Measurements from ENCODE around the gene CDC123. TPM values are rescaled to one million over a fixed set of nuclear protein-coding genes. Genes with fewer than 3 reads are reported as not detected.

CDC123 gene, protein sequence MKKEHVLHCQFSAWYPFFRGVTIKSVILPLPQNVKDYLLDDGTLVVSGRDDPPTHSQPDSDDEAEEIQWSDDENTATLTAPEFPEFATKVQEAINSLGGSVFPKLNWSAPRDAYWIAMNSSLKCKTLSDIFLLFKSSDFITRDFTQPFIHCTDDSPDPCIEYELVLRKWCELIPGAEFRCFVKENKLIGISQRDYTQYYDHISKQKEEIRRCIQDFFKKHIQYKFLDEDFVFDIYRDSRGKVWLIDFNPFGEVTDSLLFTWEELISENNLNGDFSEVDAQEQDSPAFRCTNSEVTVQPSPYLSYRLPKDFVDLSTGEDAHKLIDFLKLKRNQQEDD
- total RNA-seq (100 to 1,000 TPM; 161 to 162 TPM), polyA plus RNA-seq (97.5 TPM)

DNA sequence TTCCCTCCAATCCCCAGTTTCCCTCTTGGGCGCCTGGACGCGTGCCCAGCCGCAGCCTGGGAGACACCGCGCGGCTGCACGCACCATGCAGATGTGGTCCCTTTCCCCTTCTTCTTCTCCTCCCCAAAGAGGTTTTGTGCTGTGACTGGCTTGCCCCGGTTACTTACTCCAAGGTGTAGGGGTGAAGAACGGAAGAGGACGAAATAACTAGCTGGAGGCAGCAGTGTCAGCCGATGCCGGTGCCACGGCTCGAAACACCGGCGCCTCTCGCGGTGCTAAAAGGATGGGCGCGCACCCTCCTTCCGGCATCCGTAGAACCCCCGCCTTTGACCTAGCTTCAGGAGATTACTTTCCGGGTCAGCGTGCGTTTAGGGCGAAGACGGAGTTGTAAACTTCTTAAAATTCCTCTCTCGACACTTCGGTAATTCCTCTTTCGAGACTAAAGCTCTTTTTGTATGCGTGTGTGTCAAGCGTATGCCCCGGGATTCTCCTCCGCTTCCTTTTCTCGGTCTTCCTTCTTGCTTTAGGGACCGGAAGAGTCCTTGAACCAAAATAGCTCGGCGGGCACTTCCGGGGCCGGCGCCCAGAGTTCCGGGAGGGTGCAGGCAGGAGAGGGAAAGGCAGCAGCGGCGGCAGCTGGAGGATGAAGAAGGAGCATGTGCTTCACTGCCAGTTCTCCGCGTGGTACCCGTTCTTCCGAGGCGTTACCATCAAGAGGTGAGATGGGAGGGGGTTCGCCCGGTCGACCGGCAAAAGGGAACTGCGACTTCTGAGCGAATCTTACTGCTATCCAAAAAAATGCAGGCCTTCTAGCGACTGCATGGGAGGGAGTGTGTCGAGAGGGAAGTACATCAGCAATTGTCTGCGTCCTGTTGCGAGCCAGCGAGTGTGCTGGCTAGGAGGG is at the start of gene CDC123, which contains the start of gene NUDT5:
TSS of gene CDC123 (plus strand) at position 586 of the 904 bp plus-strand sequence. CDS start at position 644, 58 bp downstream.
TSS of gene NUDT5 (minus strand) at position 289 of the 904 bp plus-strand sequence. CDS start 9,600 bp downstream, outside the sequence.
- Histone ChIP-seq H3K27me3 (ENCODE audit: insufficient read depth, low read length, poor library complexity, severe bottlenecking) (no peaks in the 10 kb centered on the region), H3K9me3 (ENCODE audit: low read length) (no peaks in the 10 kb centered on the region), H3K36me3 (ENCODE audit: insufficient read depth, low read length) (peaks cover 11% of the 10 kb centered on the region), H3K27ac (ENCODE audit: low read depth, low read length) (peak within 1 kb of the TSS; percentile 97), H3K4me1 (ENCODE audit: insufficient read depth, low read length) (peaks cover 26% of the 10 kb centered on the region), H3K4me3 (ENCODE audit: low read length) (peak within 1 kb of the TSS; percentile 100)
- H3K36me3 Mint-ChIP-seq: peaks cover 0 to 51% (median 14%) of the 10 kb centered on the region in 3 donors
- H3K9me3 Mint-ChIP-seq: no peaks in the 10 kb centered on the region
- no peaks in the 10 kb centered on the region for H3K27me3 Mint-ChIP-seq
- POLR2A ChIA-PET: interaction anchor here (0.8 to 1.7 kb wide), 9 partner anchors 12 to 153 kb away, joined by 3 to 10 read pairs (median 5); partner anchors contain the start of gene UPF2
- peaks cover 51 to 77% (median 72%) of the 10 kb centered on the region in 3 donors for H3K4me1 Mint-ChIP-seq
- peak; percentile 74 to 89 (median 82) for DNase-seq
- peak within 1 kb of the TSS; percentile 90 to 100 (median 98) for H3K27ac Mint-ChIP-seq
- CTCF ChIA-PET: interaction anchor here (1.0 to 2.0 kb wide), 12 partner anchors 9 to 461 kb away, joined by 3 to 20 read pairs (median 4); partner anchors contain the start of gene UPF2
- H3K4me3 Mint-ChIP-seq: peak within 1 kb of the TSS; percentile 94 to 100 (median 96)

DNA sequence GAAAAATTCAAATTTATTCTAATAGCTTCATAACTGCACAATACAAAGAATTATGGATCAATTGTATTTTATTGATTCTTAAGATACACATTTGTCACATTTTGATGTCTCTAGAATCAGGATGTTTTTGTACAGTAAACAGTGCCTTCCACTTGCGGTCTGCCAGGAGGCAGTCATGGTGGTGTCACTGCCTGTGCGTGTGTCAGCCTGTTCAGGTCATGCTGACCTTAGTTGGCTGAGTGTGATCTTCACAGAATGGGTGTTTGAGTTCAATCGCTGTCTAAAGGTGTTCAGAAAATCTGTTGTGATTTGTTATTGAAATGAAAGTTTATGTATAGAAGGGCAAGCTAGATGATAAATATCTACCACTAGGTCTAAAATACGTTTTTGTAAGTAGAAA is 45.8 kb upstream of the CDC123 start:
- H3K36me3 Mint-ChIP-seq: peaks cover 8 to 60% (median 23%) of the 10 kb centered on the region in 3 donors
- H3K9me3 ChIP-seq (ENCODE audit: low read length): no peaks in the 10 kb centered on the region
- H3K4me1 ChIP-seq (ENCODE audit: insufficient read depth, low read length): no peaks in the 10 kb centered on the region
- no peak for DNase-seq
- ChIA-PET POLR2A (no interaction called here), CTCF (no interaction called here)
- H3K27me3 ChIP-seq (ENCODE audit: insufficient read depth, low read length, poor library complexity, severe bottlenecking): no peaks in the 10 kb centered on the region
- H3K27me3 Mint-ChIP-seq: no peaks in the 10 kb centered on the region
- H3K9me3 Mint-ChIP-seq: no peaks in the 10 kb centered on the region
- H3K4me3 ChIP-seq (ENCODE audit: low read length): no peak overlapping the region
- H3K4me3 Mint-ChIP-seq: no peak overlapping the region
- H3K36me3 ChIP-seq (ENCODE audit: insufficient read depth, low read length): no peaks in the 10 kb centered on the region
- no peak overlapping the region for H3K27ac ChIP-seq (ENCODE audit: low read depth, low read length)
- peak overlapping the region in 2 of 8 donors; percentile 58 to 61 for H3K27ac Mint-ChIP-seq
- H3K4me1 Mint-ChIP-seq: no peaks in the 10 kb centered on the region

DNA sequence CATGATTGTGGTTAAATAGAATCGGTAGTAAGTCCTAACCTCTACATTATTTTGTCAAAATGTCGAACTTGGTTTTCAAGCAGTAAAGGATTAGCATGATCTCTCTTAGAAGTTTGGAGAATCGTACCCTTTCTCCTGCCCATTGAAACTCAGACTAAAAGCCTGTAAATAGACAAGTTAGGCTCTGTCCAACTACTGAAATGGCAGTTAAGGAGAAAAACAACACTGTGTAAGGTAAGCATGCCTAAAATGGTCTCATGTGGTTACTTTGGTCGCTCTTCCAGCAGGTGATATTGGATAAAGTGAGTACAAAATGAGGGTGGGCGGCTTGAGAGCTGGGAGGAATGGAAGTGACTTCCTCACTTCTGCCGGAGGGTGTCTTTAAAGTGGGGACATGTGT is 41.5 kb upstream of the CDC123 start:
- peaks cover 6 to 66% (median 17%) of the 10 kb centered on the region in 3 donors for H3K36me3 Mint-ChIP-seq
- DNase-seq: no peak
- CTCF ChIA-PET: interaction anchor here (1.3 kb wide), 1 partner anchor 60 kb away, joined by 3 read pairs; no protein-coding TSS in a partner anchor
- peaks cover 5% of the 10 kb centered on the region for H3K36me3 ChIP-seq (ENCODE audit: insufficient read depth, low read length)
- H3K4me3 Mint-ChIP-seq: no peak overlapping the region
- POLR2A ChIA-PET: no interaction called here
- no peaks in the 10 kb centered on the region for H3K27me3 ChIP-seq (ENCODE audit: insufficient read depth, low read length, poor library complexity, severe bottlenecking)
- H3K27ac ChIP-seq (ENCODE audit: low read depth, low read length): no peak overlapping the region
- H3K9me3 ChIP-seq (ENCODE audit: low read length): no peaks in the 10 kb centered on the region
- no peaks in the 10 kb centered on the region for H3K4me1 Mint-ChIP-seq
- H3K4me1 ChIP-seq (ENCODE audit: insufficient read depth, low read length): no peaks in the 10 kb centered on the region
- H3K27me3 Mint-ChIP-seq: no peaks in the 10 kb centered on the region
- H3K4me3 ChIP-seq (ENCODE audit: low read length): no peak overlapping the region
- H3K9me3 Mint-ChIP-seq: no peaks in the 10 kb centered on the region
- peak overlapping the region in 2 of 8 donors; percentile 27 to 52 for H3K27ac Mint-ChIP-seq

DNA sequence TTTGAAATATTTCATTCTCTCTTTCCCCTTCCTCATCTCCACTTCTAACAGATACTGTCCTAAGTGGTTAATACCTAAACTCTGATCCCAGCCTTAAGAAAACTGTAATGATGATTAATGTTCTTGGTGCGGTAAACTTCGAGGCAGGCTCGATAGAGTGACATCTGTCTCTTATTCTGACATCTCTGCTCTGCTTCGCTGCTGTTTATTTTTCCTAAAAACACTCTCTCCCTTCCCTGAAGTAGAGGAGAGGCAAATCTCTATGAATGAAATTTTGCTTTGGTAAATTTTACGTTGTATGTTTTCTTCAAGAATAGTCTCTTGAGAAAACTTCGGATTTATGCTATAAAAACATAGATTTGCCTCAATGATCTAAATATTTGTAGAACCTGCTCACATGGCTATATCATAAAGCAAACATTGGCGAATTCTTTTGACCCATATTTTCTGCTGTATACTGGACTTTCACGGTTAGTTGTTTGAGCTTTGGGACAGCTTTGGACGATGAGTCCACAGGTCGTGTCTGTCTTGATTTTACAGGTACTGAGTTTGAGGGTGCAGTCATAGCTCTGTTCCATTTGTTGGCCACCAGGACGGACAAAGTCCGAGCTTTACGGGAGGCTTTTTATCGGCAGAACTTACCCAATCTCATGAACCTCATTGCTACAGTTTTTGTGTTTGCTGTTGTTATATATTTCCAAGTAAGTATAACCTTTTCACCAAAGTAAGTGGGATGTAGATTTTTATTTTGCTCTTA is 39.4 kb upstream of the CDC123 start:
- Histone ChIP-seq H3K4me1 (ENCODE audit: insufficient read depth, low read length) (no peaks in the 10 kb centered on the region), H3K27me3 (ENCODE audit: insufficient read depth, low read length, poor library complexity, severe bottlenecking) (no peaks in the 10 kb centered on the region), H3K36me3 (ENCODE audit: insufficient read depth, low read length) (peaks cover 10% of the 10 kb centered on the region), H3K27ac (ENCODE audit: low read depth, low read length) (no peak overlapping the region), H3K9me3 (ENCODE audit: low read length) (no peaks in the 10 kb centered on the region), H3K4me3 (ENCODE audit: low read length) (no peak overlapping the region)
- H3K27ac Mint-ChIP-seq: no peak overlapping the region
- H3K36me3 Mint-ChIP-seq: peaks cover 3 to 71% (median 18%) of the 10 kb centered on the region in 3 donors
- CTCF ChIA-PET: no interaction called here
- no peaks in the 10 kb centered on the region for H3K4me1 Mint-ChIP-seq
- H3K27me3 Mint-ChIP-seq: no peaks in the 10 kb centered on the region
- no peak for DNase-seq
- no peak overlapping the region for H3K4me3 Mint-ChIP-seq
- POLR2A ChIA-PET: no interaction called here
- no peaks in the 10 kb centered on the region for H3K9me3 Mint-ChIP-seq

DNA sequence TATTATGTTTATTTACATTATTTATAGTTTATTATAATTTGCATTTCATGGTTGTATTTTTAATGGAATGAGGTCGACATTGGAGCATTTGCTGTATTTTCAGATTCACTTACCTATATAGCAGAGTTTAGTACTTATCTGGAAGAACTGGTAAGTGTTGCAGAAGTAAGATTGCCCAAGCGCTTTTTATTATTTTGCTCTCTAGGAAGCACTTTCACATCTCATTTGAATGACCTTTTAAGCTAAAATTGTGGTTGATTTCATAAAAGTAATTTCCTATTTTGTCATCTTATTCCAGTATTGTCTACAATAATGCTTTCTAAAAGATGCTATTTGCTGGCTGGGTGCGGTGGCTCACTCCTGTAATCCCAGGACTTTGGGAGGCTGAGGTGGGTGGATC is 37.9 kb upstream of the CDC123 start:
- CTCF ChIA-PET: no interaction called here

DNA sequence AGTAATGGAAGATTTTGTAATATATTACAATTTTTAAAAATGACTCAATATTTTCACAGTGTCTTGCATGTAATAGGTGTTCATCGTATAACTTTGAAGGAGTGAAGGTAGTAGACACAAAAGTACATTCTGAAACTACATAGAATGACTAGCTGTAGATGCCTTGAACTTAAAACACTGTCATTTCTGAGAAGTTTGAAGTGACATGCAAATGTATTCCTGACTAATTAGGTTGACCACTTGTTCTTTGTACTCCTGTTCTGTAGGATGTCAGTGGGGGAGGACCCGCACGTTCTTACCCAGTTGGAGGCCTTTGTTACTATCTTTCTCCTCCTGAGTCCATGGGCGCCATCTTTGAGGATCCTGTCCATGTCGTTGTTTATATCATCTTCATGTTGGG is 35.3 kb upstream of the CDC123 start:
- Mint-ChIP-seq H3K4me3 (no peak overlapping the region), H3K27ac (no peak overlapping the region), H3K27me3 (no peaks in the 10 kb centered on the region), H3K36me3 (peaks cover 3 to 77% (median 14%) of the 10 kb centered on the region in 3 donors), H3K9me3 (no peaks in the 10 kb centered on the region), H3K4me1 (no peaks in the 10 kb centered on the region)
- ChIA-PET POLR2A (no interaction called here), CTCF (no interaction called here)
- H3K27ac ChIP-seq (ENCODE audit: low read depth, low read length): no peak overlapping the region
- no peak overlapping the region for H3K4me3 ChIP-seq (ENCODE audit: low read length)
- DNase-seq: no peak
- peaks cover 18% of the 10 kb centered on the region for H3K36me3 ChIP-seq (ENCODE audit: insufficient read depth, low read length)
- no peaks in the 10 kb centered on the region for H3K4me1 ChIP-seq (ENCODE audit: insufficient read depth, low read length)
- no peaks in the 10 kb centered on the region for H3K9me3 ChIP-seq (ENCODE audit: low read length)
- no peaks in the 10 kb centered on the region for H3K27me3 ChIP-seq (ENCODE audit: insufficient read depth, low read length, poor library complexity, severe bottlenecking)

More for the DNA sequence above, 37.9 kb upstream of the CDC123 start:
- Mint-ChIP-seq H3K27me3 (no peaks in the 10 kb centered on the region), H3K27ac (peak overlapping the region in 1 of 8 donors; percentile 43), H3K9me3 (no peaks in the 10 kb centered on the region), H3K36me3 (peaks cover 3 to 80% (median 20%) of the 10 kb centered on the region in 3 donors), H3K4me1 (no peaks in the 10 kb centered on the region), H3K4me3 (no peak overlapping the region)
- DNase-seq: no peak
- POLR2A ChIA-PET: no interaction called here
- H3K9me3 ChIP-seq (ENCODE audit: low read length): no peaks in the 10 kb centered on the region
- no peaks in the 10 kb centered on the region for H3K27me3 ChIP-seq (ENCODE audit: insufficient read depth, low read length, poor library complexity, severe bottlenecking)
- H3K4me1 ChIP-seq (ENCODE audit: insufficient read depth, low read length): no peaks in the 10 kb centered on the region
- H3K4me3 ChIP-seq (ENCODE audit: low read length): no peak overlapping the region
- no peak overlapping the region for H3K27ac ChIP-seq (ENCODE audit: low read depth, low read length)
- peaks cover 13% of the 10 kb centered on the region for H3K36me3 ChIP-seq (ENCODE audit: insufficient read depth, low read length)

DNA sequence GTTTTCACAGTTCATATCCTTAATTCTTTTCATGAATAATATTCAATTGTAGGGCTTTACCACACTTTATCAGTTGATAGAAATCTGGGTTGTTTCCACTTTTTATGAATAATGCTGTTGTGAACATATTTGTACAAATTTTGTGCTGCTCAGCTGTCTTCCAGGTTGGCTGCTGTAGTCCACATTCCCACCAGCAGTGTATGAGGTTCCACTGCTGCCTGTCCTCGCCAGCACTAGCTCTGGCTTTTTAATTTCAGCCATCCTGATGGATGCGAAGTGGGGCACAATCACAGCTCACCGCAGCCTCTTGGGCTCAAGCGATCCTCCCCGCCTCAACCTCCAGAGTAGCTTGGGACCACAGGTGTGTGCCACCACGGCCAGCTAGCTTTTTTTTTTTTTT is 33.1 kb upstream of the CDC123 start:
- H3K4me1 ChIP-seq (ENCODE audit: insufficient read depth, low read length): no peaks in the 10 kb centered on the region
- H3K27me3 ChIP-seq (ENCODE audit: insufficient read depth, low read length, poor library complexity, severe bottlenecking): no peaks in the 10 kb centered on the region
- H3K27ac ChIP-seq (ENCODE audit: low read depth, low read length): no peak overlapping the region
- H3K9me3 ChIP-seq (ENCODE audit: low read length): no peaks in the 10 kb centered on the region
- ChIA-PET CTCF (interaction anchor here (1.1 kb wide), 1 partner anchor 32 kb away, joined by 3 read pairs; no protein-coding TSS in a partner anchor), POLR2A (no interaction called here)
- H3K4me3 ChIP-seq (ENCODE audit: low read length): no peak overlapping the region
- DNase-seq: no peak
- no peaks in the 10 kb centered on the region for H3K9me3 Mint-ChIP-seq
- no peaks in the 10 kb centered on the region for H3K4me1 Mint-ChIP-seq
- peaks cover 16% of the 10 kb centered on the region for H3K36me3 ChIP-seq (ENCODE audit: insufficient read depth, low read length)
- H3K27me3 Mint-ChIP-seq: no peaks in the 10 kb centered on the region
- H3K36me3 Mint-ChIP-seq: peaks cover 3 to 82% (median 13%) of the 10 kb centered on the region in 3 donors
- H3K4me3 Mint-ChIP-seq: no peak overlapping the region
- H3K27ac Mint-ChIP-seq: peak overlapping the region in 2 of 8 donors; percentile 12 to 69
